ENCODE measurements around the gene MOG. TPM values are rescaled to one million over a fixed set of nuclear protein-coding genes. Genes with fewer than 3 reads are reported as not detected.

MOG gene
- total RNA-seq, 1 donor from 2014 or later, result not detected

DNA sequence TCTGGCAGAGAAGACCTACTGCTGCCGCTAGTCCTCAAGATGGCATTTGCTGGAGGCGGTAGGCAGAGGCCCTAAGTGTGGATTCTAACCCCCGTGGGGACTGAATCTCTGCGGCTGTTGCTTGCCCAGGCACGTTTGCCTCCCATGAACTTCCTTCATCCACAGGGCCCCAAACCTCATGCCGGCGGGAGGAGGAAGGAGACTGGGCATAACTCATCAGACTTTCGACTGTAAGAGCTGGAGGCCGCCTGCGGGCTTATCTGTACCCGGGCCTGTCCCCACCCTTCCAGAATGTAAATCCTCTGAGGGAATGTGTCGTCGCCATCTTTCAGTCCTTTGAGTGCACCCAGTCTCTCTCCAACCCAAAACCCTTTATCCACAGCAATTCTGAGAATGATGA is 23.1 kb downstream of the MOG start:
- H3K27me3 Mint-ChIP-seq (ENCODE audit: unreplicated experiment), result peaks cover 2% of the 10 kb centered on the region
- no peaks in the 10 kb centered on the region for H3K9me3 Mint-ChIP-seq (ENCODE audit: unreplicated experiment)
- H3K36me3 Mint-ChIP-seq (ENCODE audit: low read depth, unreplicated experiment), result no peaks in the 10 kb centered on the region
- TF ChIP-seq, protein P1, sequence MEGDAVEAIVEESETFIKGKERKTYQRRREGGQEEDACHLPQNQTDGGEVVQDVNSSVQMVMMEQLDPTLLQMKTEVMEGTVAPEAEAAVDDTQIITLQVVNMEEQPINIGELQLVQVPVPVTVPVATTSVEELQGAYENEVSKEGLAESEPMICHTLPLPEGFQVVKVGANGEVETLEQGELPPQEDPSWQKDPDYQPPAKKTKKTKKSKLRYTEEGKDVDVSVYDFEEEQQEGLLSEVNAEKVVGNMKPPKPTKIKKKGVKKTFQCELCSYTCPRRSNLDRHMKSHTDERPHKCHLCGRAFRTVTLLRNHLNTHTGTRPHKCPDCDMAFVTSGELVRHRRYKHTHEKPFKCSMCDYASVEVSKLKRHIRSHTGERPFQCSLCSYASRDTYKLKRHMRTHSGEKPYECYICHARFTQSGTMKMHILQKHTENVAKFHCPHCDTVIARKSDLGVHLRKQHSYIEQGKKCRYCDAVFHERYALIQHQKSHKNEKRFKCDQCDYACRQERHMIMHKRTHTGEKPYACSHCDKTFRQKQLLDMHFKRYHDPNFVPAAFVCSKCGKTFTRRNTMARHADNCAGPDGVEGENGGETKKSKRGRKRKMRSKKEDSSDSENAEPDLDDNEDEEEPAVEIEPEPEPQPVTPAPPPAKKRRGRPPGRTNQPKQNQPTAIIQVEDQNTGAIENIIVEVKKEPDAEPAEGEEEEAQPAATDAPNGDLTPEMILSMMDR (IDR thresholded peaks at IDR 0.05; ENCODE audit: unreplicated experiment), result no peak
- no peak overlapping the region for H3K27ac Mint-ChIP-seq (ENCODE audit: unreplicated experiment)
- H3K4me1 Mint-ChIP-seq (ENCODE audit: unreplicated experiment), result peaks cover 29% of the 10 kb centered on the region
- no peak overlapping the region for H3K4me3 Mint-ChIP-seq (ENCODE audit: unreplicated experiment)
- no peak for DNase-seq (ENCODE audit: low spot score)

DNA sequence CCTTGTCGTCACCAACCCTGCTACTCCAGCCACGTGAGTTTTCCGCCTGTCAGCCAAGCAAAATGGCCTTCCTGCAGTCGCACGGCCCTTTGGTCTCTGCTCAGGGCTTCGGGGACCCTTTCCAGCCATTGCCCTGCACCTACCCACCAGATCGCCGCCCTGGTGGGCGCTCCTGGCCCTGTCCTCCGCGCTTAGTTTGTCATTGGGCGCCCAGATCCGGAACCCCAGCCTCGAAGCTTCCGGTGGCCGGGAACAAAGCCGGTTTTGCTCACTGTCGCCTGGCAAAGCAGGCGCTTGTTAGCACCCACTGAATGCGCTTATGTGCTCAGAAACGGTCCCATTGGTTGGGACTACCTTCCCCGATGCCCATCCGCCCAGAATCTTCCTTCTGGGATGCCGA is 23.5 kb downstream of the MOG start:
- DNase-seq (ENCODE audit: low spot score), result no peak
- no peak overlapping the region for H3K27ac Mint-ChIP-seq (ENCODE audit: unreplicated experiment)
- H3K9me3 Mint-ChIP-seq (ENCODE audit: unreplicated experiment), result no peaks in the 10 kb centered on the region
- no peak overlapping the region for H3K4me3 Mint-ChIP-seq (ENCODE audit: unreplicated experiment)
- TF ChIP-seq, protein P1 (IDR thresholded peaks at IDR 0.05; ENCODE audit: unreplicated experiment), result no peak
- H3K36me3 Mint-ChIP-seq (ENCODE audit: low read depth, unreplicated experiment), result no peaks in the 10 kb centered on the region
- peaks cover 2% of the 10 kb centered on the region for H3K27me3 Mint-ChIP-seq (ENCODE audit: unreplicated experiment)
- peaks cover 29% of the 10 kb centered on the region for H3K4me1 Mint-ChIP-seq (ENCODE audit: unreplicated experiment)

DNA sequence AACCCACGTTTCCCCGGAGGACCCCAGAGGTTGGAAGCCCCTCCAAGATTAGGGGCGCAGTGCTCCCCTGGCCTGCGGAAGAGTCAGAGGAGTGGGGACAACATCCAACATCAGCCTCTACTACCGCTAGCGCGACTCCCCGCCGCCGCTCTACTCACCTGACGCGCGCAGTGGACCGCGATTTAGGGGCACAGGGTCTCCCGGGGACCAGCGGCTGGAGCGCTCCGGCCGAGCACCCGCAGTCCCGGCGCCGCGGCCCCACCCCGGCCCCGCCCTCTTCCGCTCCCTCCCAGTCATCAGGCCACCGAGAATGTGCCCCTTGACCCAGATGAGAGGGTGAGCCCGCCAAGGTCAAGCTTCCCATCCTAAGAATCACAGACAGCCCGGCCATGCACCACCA is 24.0 kb downstream of the MOG start, which contains the start of gene ZFP57:
Gene ZFP57, minus strand, starts transcription at position 249 of the 400 bp plus-strand sequence. CDS start 4,149 bp downstream, outside the sequence.
- DNase-seq (ENCODE audit: low spot score), result no peak
- H3K4me1 Mint-ChIP-seq (ENCODE audit: unreplicated experiment), result peaks cover 28% of the 10 kb centered on the region
- no peak within 1 kb of the TSS for H3K27ac Mint-ChIP-seq (ENCODE audit: unreplicated experiment)
- H3K9me3 Mint-ChIP-seq (ENCODE audit: unreplicated experiment), result no peaks in the 10 kb centered on the region
- H3K4me3 Mint-ChIP-seq (ENCODE audit: unreplicated experiment), result no peak within 1 kb of the TSS
- H3K27me3 Mint-ChIP-seq (ENCODE audit: unreplicated experiment), result peaks cover 2% of the 10 kb centered on the region
- H3K36me3 Mint-ChIP-seq (ENCODE audit: low read depth, unreplicated experiment), result no peaks in the 10 kb centered on the region
- TF ChIP-seq, protein P1 (IDR thresholded peaks at IDR 0.05; ENCODE audit: unreplicated experiment), result no peak

DNA sequence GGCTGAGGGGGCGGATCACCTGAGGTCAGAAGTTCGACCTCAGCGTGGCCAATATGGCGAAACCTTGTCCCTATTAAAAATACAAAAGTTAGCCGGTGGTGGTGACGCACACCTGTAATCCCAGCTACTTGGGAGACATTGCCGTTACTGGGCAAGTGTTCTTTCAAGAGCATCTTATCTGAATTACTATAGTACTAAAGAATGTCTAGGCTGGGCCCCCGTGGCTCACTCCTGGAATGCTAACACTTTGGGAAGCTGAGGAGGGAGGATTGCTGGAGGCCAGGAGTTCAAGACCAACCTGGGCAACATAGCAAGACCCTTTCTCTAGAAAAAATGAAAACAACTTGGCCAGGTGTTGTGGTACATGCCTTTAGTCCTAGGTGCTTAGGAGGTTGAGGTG is 24.9 kb downstream of the MOG start:
- H3K4me3 Mint-ChIP-seq (ENCODE audit: unreplicated experiment), result no peak overlapping the region
- peaks cover 2% of the 10 kb centered on the region for H3K27me3 Mint-ChIP-seq (ENCODE audit: unreplicated experiment)
- TF ChIP-seq, protein P1 (IDR thresholded peaks at IDR 0.05; ENCODE audit: unreplicated experiment), result no peak
- no peak for DNase-seq (ENCODE audit: low spot score)
- H3K4me1 Mint-ChIP-seq (ENCODE audit: unreplicated experiment), result peaks cover 20% of the 10 kb centered on the region
- H3K27ac Mint-ChIP-seq (ENCODE audit: unreplicated experiment), result no peak overlapping the region
- no peaks in the 10 kb centered on the region for H3K36me3 Mint-ChIP-seq (ENCODE audit: low read depth, unreplicated experiment)
- no peaks in the 10 kb centered on the region for H3K9me3 Mint-ChIP-seq (ENCODE audit: unreplicated experiment)

DNA sequence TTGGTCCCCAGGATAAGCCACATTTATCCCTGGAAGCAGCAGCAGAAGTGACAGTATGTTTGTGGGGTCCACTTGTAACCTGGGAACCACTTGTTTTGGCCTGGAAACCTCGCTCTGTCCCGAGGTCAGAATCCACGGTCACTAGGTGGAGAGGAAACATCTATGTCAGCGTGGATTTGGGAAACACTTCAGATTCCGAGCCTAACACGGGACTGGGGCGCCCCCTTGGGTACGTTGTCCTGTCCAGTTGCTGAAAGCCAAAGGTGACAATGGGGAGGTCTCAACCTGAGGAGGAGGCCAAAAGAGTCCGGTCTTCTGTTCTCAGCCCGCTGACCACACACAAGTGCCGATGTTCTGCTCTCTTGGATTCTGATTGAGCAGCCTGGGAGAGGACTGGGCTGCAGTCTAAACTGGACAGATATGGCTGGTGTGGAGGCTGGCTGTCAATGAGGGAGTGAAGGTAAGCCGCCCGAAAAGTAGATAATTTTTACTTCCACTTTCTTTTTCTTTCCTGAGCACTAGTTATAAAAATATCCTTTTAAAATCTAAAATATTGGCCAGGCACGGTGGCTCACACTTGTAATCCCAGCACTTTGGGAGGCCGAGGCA is 28.9 kb downstream of the MOG start:
- Mint-ChIP-seq H3K4me3 (ENCODE audit: unreplicated experiment) (no peak overlapping the region), H3K4me1 (ENCODE audit: unreplicated experiment) (no peaks in the 10 kb centered on the region), H3K36me3 (ENCODE audit: low read depth, unreplicated experiment) (no peaks in the 10 kb centered on the region), H3K27me3 (ENCODE audit: unreplicated experiment) (no peaks in the 10 kb centered on the region), H3K9me3 (ENCODE audit: unreplicated experiment) (no peaks in the 10 kb centered on the region), H3K27ac (ENCODE audit: unreplicated experiment) (no peak overlapping the region)
- peak; percentile 47 for DNase-seq (ENCODE audit: low spot score)
- TF ChIP-seq, protein P1 (IDR thresholded peaks at IDR 0.05; ENCODE audit: unreplicated experiment), result no peak

Measured in endothelial cell (in vitro differentiated cells).